Type B pancreatic cell (in vitro differentiated cells): ENCODE data around the gene BRAT1. TPM values are rescaled to one million over a fixed set of nuclear protein-coding genes. Genes with fewer than 3 reads are reported as not detected.

ENCODE experiments used
- DNase-seq: peaks from one replicate; pipeline ENCODE4 v3.0.0; 2021; ENCODE audit warnings: mixed read lengths; ENCODE audit not compliant: unreplicated experiment; ENCODE audit errors: extremely low spot score
- H3K27ac Mint-ChIP-seq: 2 replicates; pipeline ENCODE4 v1.8.0; 2021; ENCODE audit warnings: mild to moderate bottlenecking, mixed read lengths
- H3K27me3 Mint-ChIP-seq: 2 replicates; pipeline ENCODE4 v1.8.0; 2021; ENCODE audit warnings: mixed read lengths
- H3K36me3 Mint-ChIP-seq: 2 replicates; pipeline ENCODE4 v1.8.0; 2021; ENCODE audit warnings: mixed read lengths
- H3K4me1 Mint-ChIP-seq: one replicate; pipeline ENCODE4 v1.8.0; 2021; ENCODE audit warnings: mixed read lengths; ENCODE audit not compliant: unreplicated experiment
- H3K4me3 Mint-ChIP-seq: 2 replicates; pipeline ENCODE4 v1.8.0; 2021; ENCODE audit warnings: mild to moderate bottlenecking, mixed read lengths
- H3K9me3 Mint-ChIP-seq: 2 replicates; pipeline ENCODE4 v1.8.0; 2021; ENCODE audit warnings: mixed read lengths
- CTCF ChIP-seq: fragments of 200-600 bp; sonication (generic); conservative IDR thresholded peaks from 2 replicates; pipeline ENCODE4 v1.5.0; 2021; ENCODE audit warnings: antibody characterized with exemption, mild to moderate bottlenecking
- total RNA-seq: library from RNA; stranded (reverse); gene quantifications from 2 replicates; pipeline ENCODE4 v1.2.1, GENCODE V29; 2021; ENCODE audit warnings: low replicate concordance

Gene BRAT1
- total RNA-seq, 1 donor from 2014 or later = 40.3 TPM

DNA sequence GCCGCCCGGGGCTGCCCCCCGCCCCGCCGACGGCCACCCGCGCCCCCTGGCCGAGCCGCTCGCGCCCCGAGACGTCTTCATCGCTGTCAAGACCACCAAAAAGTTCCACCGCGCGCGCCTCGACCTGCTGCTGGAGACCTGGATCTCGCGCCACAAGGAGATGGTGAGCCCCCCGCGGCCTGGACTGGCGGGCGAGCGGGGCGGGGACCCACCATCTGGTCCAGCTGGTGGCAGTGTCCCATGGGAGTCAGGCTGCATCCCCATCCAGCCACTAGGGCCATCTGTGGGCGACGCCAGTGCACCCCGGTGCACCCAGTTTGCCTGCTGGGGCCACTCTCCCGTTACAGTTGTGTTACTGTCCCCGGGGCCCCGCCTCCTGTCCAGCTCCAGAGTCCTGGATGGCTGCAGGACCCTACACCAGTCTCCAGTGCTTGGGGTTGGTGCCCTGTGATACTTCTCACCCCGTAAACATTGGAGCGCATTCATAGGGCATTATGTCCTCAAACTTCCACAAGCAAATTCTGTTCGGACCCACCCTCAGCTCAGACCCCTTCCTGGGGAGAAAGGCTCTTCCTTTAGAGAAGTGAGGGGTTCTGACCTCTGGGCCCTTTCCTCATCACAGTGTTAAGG, 35.1 kb downstream of the BRAT1 start:
- no peak for TF ChIP-seq CTCF
- H3K27ac Mint-ChIP-seq = peak overlapping the region; percentile 31
- H3K4me1 Mint-ChIP-seq = peaks cover 25% of the 10 kb centered on the region
- DNase-seq = no peak
- no peaks in the 10 kb centered on the region for H3K9me3 Mint-ChIP-seq
- H3K27me3 Mint-ChIP-seq = peaks cover 31% of the 10 kb centered on the region
- H3K4me3 Mint-ChIP-seq = peak overlapping the region; percentile 88
- no peaks in the 10 kb centered on the region for H3K36me3 Mint-ChIP-seq

DNA sequence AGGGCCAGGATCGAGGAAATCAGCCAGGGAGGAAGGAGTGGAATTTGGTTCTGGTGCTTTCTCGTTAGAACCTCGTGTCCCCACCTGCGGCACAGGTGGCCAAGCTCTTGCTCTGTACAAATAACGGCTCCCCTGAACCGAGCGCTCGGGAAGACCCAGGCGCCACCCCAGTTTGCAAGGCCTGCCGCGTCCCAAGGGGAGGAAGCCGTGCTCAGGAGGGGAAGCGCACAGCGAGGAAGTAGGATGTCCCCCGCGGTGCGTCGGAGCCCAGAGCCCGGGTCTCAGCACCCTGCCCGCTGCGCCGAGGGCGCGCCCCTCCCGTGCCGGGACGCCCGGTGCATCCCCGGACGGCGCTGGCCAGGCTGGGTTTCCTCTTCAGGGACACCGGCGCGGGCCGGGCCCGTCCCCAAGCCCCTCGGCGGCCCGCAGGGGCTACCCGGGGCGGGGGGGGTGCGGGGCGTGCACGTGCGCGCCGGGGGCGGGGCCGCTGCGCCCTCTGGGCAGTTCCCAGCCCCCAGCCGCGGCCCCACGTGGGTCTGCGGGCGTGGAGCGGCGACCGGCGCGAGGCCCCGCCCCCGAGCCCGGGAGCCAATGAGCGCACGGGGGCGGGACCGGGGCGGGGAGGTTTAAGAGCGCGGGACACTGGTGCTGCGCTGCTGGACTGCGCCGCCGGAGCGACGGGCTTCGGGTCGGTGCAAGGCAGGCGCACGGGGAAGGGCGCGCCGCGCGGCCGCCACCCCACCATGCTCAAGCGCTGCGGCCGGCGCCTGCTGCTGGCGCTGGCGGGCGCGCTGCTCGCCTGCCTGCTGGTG, 36.0 kb downstream of the BRAT1 start, which contains the start of gene LFNG:
TSS of gene LFNG (plus strand) at position 656 of the 812 bp plus-strand sequence. CDS start at position 744, 88 bp downstream.
- Mint-ChIP-seq H3K9me3 (no peaks in the 10 kb centered on the region), H3K4me3 (peak within 1 kb of the TSS; percentile 88), H3K27ac (peak within 1 kb of the TSS; percentile 31), H3K36me3 (no peaks in the 10 kb centered on the region), H3K27me3 (peaks cover 31% of the 10 kb centered on the region), H3K4me1 (peaks cover 25% of the 10 kb centered on the region)
- TF ChIP-seq CTCF = no peak
- DNase-seq = peak; percentile 88

GRCh38 chr7:2518737-2519118, 36.6 kb downstream of the BRAT1 start:
- Mint-ChIP-seq H3K36me3 (no peaks in the 10 kb centered on the region), H3K27ac (no peak overlapping the region), H3K27me3 (peaks cover 31% of the 10 kb centered on the region), H3K4me1 (peaks cover 25% of the 10 kb centered on the region), H3K9me3 (no peaks in the 10 kb centered on the region), H3K4me3 (peak overlapping the region; percentile 80)
- DNase-seq = no peak
- TF ChIP-seq CTCF = no peak

DNA sequence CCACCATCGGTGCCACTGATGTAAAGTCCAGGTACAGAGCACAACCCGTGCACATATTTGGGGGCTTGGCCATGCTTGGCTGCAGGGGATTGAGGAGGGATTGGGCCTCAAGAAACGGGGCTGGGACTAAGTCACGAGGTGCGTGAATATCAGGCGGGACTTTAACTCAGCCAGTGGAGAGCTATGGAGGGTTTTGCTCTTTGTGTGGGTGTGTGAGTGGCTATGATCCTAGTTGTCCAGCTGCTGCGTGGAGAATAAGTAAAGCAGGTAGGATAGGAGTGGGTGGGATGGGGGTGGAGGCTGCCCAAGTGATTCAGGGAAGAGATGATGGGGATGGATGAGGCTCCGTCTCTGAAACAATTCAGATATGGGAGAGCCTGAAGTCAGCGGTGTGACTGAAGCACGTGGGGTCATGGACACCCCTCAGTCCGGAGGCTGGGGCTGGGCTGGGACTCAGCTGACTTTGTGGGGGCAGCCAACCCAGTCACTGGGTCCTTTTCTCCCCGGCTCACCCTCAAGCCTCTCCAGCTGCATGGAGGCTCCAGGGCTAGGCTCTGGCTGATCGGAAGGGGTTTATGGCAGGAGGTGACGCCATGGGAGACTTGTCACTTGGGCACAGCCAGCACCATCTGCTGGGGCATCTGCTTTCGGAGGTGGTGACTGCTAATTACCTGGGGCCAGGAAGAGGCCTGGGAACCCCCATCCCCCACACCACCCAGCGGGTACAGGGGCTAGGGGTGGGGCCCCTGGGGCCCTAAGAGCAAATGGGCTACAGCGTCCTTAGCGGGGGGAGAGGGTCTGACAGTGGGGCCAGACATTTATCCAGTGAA, 37.4 kb downstream of the BRAT1 start:
- Mint-ChIP-seq H3K4me3 (peak overlapping the region; percentile 80), H3K36me3 (no peaks in the 10 kb centered on the region), H3K27me3 (peaks cover 29% of the 10 kb centered on the region), H3K9me3 (no peaks in the 10 kb centered on the region), H3K27ac (peak overlapping the region; percentile 13), H3K4me1 (peaks cover 26% of the 10 kb centered on the region)
- no peak for TF ChIP-seq CTCF
- DNase-seq = no peak

- H3K9me3 Mint-ChIP-seq = no peaks in the 10 kb centered on the region
Observed at GRCh38 chr7:2517026-2517425, 38.3 kb downstream of the BRAT1 start.

More at GRCh38 chr7:2517026-2517425, 38.3 kb downstream of the BRAT1 start:
- peak overlapping the region; percentile 80 for H3K4me3 Mint-ChIP-seq
- H3K36me3 Mint-ChIP-seq = no peaks in the 10 kb centered on the region
- H3K27me3 Mint-ChIP-seq = peaks cover 25% of the 10 kb centered on the region
- no peak for DNase-seq
- no peak for TF ChIP-seq CTCF
- H3K4me1 Mint-ChIP-seq = peaks cover 30% of the 10 kb centered on the region
- no peak overlapping the region for H3K27ac Mint-ChIP-seq
